Measurements from ENCODE around the gene KATNIP.
A peak's percentile ranks its signal among the peaks of the same experiment; 100 is the strongest.
"Not testable (repeated sequence)": the region's sequence is repeated elsewhere in the genome, so short reads cannot be mapped to it uniquely, and the experiment has no call there.

KATNIP gene

DNA sequence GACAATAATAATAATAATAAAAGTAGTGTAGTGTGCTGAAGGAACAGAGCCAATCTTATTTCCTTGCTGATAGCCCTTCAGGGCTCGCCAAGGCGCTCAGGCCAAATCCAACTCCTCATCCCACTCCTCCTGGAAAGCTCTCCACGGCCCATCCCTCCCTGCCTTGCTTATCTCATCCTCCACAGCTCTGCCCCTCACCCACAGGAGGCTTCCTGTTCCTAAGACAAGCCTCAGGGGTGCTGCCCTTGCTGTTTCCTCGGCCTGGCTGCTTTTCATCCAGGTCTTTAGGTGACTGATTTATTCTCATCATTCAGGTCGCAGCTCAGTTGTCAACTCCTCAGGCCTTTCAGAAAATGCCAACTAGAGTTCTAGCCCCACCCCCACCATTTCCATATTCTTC, 11.4 kb upstream of the KATNIP start:
- no peak for ATAC-seq
- DNase-seq, result no peak

DNA sequence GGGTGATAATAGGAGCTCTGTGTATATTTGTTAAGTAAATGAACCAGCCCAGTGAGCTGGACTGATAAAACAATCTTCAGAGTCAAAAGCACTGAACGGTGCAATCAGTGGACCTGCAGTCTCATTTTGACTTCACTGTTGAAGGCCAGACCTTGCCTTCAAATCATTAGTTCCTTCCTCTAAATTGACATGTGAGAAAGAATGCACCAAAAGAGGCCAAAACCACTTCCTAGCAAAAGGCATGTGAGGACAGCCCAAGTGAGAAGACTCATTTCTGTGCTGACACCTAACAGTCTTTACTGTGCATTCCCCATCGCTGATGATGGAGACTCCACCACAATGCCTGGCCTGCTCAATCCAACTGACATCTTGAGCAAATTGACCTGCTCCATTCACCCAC, 10.8 kb upstream of the KATNIP start:
- ATAC-seq, result no peak

DNA sequence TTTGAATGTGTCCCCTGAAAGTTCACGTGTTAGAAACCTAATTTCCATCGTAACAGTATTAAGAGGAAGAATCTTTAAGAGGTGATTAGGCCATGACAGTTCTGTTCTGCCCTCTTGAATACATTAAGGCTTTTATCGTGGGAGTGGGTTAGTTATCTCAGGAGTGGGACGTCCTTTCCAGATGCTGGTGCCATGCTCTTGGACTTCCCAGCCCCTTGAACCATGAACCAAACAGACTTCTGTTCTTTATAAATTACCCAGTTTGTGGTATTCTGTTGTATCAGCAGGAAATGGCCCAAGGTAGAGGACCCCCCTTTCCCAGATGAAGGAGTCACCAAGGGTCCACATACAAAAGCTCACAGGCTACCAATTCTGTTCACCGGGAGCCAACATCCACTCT, 10.3 kb upstream of the KATNIP start:
- no peak for DNase-seq
- ATAC-seq, result no peak

More for the DNA sequence above, 10.8 kb upstream of the KATNIP start:
- DNase-seq, result no peak

DNA sequence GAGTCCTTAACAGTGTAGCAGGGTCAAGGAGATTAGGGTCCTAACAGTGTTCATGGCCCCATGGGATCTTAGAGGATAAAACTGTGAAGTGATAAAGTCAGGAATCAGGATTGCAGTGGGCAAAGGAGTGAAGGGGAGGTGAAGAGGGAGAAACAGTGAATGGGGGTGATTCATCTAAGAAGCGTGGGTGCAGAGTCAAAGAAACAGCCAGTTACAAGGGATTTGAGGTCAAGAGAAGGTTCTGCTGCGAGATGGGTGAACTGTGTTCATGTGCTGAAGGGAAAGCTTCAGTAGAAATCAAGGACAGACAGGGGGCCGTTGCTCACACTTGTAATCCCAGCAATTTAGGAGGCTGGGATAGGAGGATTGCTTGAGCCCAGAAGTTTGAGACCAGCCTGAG, 6.1 kb upstream of the KATNIP start:
- DNase-seq (no peak), ATAC-seq (no peak)

DNA sequence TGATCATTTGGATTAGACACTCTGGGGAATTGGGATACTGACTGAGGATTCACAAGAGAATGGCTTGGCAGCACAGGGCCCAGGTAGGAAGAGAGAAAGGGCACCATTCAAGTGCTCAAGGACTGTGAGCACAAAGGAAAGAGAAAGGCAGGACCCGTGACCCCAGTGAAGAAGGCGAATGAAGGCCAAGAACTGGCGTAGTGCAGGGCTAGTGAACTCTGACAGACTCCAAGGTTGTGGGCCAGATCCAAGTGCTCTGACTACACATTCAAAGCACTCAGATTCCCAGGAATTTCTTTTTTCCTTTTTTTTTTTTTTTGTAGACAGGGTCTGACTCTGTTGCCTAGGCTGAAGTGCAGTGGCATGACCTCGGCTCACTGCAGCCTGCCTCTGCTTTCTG, 5.3 kb upstream of the KATNIP start:
- no peak for DNase-seq
- ATAC-seq, result no peak

DNA sequence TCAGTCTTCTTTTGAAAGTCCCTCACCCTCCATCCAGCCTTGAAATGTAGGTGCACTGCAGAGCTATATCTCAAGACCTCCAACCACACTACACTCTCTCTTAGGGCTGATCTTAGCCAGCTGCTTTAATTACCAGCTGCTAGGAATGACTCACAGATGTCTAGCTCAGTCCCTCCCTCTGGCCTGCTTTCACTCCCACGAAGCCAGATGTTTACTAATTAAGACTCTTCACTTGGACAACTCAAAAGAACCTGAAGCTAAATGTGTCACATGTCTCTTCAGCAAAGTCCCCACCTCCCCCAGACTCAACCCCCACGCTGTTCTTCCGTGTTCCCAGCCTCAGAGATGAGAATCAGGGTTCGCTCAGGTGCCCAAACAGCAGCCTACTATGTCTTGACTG, 2.8 kb upstream of the KATNIP start:
- DNase-seq (no peak), ATAC-seq (no peak)

DNA sequence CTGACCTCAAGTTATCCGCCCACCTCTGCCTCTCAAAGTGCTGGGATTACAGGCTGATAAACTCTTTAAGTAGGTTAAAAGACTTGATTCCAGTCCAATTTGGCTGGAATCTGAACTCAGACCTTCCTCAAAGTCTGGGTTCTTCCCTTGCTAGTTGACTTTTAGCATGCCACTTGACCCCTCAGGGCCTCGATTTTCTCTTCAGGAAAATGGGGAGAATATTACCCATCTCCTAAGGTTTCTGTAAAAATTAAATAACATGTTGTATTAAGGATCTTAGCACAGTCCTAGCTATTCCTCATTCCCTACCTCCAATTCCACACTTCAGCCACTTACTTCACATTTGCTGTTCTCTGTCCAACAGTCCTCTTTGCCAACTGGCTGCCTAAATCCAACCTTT, 2.1 kb upstream of the KATNIP start:
- ATAC-seq, result no peak
- DNase-seq, result no peak

DNA sequence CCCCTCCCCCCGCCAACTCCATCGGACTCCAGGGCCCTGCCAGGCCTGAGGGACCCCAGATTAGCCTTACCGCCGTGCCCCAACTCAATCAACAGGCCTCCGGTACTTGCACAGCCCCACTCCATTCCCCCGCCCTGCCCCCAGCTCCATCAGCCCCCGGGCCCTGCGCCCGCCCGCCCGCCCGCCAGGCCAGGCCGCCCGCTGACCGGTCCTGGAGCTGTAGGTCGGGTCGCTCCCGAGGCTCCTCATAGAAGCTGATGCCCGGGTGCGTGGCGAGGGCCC, 539 bp upstream of the KATNIP start:
- DNase-seq (no peak), ATAC-seq (peak; percentile 24)

DNA sequence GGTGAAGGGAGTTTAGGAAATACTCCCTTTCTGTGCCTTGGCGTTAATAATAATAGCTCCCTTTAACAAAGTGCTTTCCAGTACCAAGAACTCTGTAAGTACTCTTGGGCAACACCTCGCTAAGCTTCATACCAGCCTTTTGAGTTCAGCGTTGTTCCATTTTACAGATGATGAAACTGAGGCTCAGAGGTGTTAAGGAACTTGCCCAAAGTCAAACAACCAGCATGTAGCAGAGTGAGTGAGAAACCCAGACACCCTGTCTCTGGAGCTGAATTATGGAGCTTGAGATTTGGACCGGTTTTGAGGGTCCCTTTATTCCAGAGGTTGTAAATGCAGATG, 607 bp downstream of the KATNIP start:
- ATAC-seq, result no peak
- no peak for DNase-seq

DNA sequence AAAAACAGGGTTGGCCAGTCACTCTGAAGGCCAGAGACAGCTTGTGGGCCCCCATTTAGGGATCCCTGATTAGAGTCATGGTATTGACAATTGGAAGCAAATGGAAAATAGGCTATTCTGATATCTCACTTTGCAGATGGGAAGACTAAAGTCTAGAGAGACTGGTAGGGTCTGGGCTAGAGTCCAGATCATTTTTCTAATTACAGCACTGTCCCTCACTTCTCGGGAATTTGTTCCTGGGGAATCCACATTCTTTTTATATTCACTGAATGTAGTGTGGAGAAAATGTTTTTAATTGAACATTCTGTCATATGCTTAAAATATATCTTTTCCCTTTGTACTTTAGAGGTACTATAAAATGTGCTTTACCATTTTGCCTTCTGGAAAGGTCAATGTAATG, 1.1 kb downstream of the KATNIP start:
- DNase-seq, result no peak
- ATAC-seq, result no peak

DNA sequence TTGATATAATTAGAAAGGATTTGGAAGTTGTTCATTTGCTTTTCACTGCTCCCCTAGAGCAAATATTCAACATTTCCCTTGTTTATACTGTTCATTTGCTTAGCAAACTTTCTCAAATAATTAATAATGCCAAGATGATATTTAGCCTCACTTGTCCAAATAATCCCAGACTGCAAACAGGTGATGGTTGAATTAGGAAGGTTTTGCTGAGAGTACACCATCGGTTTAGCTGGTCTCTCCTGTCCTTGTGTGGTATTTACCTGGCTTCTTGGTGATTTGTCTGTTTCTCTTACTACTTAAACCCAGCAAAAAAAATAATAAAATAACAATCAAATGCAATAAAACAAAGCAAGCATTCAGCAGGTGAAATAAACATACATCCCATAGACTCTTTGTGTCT, 6.5 kb downstream of the KATNIP start:
- DNase-seq, result no peak
- ATAC-seq, result no peak

DNA sequence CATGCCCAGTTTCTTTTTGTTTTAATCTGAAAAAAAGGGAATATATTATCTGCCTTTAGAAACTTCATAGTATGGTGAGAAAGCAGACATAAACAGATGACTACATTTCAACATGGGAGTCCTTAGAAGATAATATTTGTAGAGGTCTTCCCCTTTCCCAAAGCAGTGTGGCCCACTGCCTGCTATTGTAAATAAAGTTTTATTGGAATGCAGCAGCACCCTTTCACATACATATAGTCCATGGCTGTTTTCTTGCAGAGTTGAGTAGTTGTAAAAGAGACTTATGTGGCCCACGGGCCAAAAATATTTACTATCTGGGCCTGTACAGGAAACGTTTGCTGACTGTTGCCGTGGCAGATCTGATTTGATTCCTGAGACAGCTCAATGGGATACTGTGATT, 8.5 kb downstream of the KATNIP start:
- ATAC-seq, result no peak
- no peak for DNase-seq

DNA sequence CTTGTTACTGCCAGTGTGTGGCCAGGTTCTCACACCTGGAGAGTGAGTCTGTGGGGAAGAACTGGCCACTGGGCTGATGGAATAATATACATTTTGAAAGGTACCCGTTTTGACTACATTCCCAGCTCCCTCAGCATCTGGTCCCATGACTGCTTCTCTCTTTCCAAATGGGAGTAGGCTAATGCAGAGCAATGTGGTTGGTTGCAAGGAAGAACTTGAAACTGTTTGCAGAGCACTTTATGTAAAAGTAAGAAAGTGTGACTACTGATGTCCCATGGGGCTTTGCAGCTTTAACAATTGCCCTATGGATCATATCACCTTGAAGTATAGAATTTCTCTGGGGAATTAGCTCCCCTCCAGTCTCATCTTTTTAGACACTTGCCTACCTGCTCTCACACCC, 9.0 kb downstream of the KATNIP start:
- DNase-seq (no peak), ATAC-seq (no peak)

DNA sequence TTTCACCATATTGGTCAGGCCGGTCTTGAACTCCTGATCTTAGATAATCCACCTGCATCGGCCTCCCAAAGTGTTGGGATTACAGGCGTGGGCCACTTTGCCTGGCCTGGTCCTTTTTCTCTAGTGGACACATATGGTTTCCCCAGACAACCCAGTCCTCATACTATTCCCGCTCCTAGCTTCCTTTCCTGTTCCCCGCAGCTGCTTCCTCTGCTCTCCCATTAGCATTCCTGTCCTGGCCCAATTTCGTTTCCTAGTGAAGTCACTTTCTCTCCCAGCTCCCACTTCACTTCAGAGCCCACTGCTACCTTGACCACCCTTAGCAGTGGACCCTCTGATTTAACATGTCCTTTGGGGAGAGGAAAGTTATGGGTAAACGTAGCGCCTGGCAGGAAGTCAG, 11.3 kb downstream of the KATNIP start:
- no peak for ATAC-seq

DNA sequence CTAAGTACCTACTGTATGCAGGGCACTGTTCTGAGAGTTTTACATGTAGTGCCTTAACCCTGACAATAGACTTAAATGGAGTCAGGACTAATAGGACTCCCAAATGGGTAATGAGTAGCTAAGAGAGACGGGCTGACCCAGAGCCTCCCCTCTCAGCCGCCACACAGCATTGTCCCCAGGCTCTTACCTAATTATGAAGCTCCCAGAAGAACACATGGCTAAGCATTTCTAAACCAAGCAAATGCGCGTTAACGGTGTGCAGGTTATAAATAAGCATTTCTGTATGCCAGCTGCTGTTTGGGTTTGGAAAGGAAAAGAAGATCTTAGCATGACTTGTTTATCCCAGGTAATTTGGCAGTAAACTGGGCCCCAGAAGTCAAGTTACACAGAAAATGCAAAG, 14.3 kb downstream of the KATNIP start:
- ATAC-seq, result no peak
- DNase-seq, result no peak

More for the DNA sequence above, 11.3 kb downstream of the KATNIP start:
- DNase-seq, result no peak

DNA sequence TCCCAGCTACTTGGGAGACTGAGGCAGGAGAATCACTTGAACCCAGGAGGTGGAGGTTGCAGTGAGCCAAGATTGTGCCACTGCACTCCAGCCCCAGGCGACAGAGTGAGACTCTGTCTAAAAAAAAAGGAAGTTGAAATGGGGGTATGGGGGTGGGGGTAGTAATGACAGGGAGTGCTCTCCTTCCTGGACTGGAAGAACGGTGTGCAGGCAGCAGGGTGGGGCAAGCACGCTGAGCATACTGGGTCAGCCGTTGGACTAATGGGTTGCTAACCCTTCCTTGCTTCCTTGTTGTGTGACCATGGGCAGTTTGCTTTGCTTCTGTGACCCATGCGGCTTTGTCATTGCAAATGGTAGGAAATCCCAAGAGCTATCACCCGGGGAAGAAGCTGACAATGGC, 16.5 kb downstream of the KATNIP start:
- ATAC-seq, result no peak
- no peak for DNase-seq

DNA sequence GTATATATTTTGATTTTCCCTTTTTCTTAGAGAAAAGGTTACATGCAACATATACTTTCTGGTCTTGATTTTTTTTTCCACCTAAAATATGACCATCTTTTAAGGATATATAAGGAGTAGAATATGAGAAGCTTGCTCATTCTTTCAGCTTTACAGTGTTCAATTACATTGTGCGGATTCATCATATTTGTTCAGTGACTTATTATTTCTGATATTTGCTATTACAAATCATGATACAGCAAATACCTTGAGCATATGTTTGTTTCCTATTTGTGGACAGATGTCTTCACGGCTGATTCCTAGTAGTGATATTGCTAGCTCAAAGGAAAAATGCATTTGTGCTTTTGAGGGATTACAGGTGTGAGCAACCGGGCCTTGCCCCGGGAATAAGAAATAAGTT, 18.1 kb downstream of the KATNIP start:
- DNase-seq, result no peak
- no peak for ATAC-seq

DNA sequence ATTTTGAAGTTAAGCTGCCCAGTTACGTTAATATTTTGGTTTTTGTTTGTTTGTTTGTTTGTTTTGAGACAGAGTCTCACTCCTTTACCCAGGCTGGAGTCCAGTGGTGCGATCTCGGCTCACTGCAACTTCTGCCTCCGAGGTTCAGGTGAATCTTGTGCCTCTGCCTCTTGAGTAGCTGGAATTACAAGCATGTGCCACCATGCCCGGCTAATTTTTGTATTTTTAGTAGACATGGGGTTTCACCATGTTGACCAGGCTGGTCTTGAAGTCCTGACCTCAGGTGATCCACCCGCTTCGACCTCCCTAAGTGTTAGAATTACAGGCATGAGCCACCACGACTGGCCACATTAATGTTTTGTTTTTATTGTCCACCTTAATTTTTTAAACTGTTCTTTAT, 21.0 kb downstream of the KATNIP start:
- not testable (repeated sequence) for DNase-seq, ATAC-seq

DNA sequence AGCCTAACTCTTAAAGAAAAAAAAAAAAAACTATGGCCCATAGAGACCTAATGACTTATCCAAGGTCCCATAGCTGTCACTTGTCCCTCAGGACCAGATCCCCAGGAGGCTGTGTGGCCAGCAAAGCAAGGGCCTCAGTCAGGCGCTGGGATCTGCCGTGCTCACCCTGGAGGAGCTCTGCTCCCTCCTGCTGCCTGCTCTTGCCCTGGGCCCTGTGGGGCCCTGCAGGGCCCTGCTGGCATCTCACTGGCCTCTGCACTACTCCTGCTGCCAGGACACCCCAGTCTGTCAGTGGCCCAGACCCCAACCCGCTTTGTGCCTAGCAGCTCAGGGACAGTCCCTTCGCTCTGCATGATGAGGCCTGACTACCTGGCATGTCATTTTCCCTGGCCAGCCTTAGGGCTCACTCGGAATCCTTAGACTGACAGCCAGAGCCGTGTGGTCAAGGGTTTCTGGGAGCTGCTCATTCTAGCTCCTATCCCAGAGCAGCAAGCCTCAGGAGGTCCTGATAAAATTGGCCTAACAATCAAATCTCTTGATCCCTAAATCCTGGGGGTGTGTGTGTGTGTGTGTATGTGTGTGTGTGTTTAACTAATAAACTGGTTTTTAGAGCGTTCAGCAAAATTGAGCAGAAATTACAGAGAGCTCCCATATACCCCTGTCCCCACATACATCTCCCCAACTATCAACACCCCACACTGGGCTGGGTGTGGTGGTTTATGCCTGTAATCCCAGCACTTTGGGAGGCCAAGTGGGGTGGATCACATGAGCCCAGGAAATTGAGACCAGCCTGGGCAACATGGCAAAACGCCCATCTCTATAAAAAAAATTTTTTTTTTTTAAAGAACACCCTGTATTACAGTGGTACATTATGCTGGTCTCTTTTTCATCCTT, 21.7 kb downstream of the KATNIP start:
- ATAC-seq, result no peak

DNA sequence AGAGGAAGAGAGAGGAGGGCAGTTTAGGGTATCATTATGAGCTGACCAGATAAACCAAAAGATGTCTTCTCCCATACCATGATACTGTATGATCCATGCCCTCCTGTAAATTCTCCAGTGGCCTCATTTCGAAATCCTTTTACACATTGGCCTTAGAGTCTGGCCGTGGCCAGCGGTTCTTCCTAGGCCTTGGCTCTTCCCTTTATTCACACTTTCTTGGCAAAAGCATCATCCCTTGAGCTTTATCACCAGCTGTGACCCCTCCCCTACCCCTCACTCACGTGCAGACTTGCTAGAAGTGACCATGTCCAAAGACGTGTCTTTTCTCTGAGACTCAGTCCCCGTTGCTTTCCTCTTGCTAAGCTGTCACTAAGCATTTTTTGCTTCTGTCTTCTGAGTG, 22.8 kb downstream of the KATNIP start:
- no peak for DNase-seq
- ATAC-seq, result no peak

More for the DNA sequence above, 21.7 kb downstream of the KATNIP start:
- DNase-seq, result no peak

DNA sequence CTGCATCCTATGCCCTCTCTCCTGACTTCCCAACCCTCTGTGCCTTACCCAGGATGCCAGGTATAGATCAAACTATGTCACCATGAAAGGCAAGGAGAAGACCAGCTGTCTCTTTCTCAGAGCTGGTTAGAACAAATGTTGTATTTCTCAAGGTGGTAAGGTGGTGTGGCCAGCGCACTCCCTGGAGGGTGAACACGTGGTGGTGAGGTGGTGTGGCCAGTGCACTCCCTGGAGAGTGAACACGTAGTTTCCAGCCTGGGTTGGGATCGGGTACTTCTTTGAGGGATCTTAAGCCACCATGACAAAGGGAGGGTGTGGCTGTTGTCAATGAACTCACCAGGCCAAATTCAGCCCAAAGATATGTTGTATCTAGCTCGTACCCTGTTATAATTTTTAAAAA, 26.8 kb downstream of the KATNIP start:
- ATAC-seq, result no peak
- no peak for DNase-seq

DNA sequence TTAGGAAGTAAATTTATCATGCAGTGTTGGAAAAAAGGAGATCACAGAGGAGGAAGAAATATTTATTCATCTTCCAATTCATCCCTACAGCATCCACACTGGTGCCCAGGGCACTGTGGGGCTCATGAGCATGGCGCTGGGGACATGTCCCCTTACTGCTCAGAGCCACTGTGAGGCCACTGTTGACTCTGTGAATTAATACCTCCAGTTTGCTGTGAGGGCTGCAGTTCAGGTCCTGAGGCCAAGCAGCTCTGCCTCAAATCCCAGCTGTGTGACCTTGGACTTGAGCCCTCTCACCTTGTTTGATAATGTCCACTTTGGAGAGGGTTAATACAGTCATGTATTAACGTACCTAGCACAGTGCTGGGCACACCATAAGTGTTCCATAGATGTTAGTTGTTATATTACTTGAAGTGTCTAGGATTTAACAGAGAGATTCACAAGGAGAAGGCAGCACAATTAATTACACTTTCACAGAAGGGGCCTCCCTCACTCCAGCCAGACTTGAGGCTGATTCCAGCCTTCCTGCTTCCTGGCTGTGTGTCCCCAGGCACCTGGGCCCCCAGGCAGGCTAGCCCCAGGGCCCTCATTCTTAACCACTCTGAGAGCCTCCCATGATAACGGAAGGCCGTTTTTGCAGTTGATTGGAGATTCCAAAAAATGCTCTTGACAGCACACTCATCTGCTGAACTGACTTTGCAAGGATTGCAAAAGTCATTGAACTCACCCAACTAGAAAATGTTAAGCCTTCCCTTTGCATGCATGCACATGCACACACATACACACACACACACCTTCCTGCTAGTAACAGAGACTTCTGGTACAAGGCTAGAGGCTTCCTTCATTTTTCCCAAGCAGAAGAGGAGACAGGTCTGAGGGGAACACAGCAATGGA, 29.4 kb downstream of the KATNIP start:
- ATAC-seq (no peak), DNase-seq (no peak)

DNA sequence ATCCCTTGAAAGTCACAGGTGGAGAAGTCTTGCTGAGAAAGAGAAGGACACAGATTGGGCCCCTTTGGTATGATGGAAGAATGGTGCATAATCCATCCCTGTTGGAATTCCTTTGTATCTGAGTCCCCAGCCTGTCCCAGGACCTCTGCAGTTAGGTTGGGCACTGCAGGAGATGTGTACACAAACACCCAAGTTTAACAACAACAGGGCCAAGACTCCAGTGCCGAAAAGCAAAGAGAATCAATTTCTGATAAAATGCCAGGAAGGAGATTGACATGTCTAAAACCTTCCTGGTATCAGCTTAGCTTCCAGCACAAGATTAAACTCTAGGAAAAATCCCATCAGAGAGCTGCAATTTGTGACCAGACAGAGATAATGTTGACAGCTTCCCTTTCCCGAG, 32.9 kb downstream of the KATNIP start:
- DNase-seq (no peak), ATAC-seq (no peak)

DNA sequence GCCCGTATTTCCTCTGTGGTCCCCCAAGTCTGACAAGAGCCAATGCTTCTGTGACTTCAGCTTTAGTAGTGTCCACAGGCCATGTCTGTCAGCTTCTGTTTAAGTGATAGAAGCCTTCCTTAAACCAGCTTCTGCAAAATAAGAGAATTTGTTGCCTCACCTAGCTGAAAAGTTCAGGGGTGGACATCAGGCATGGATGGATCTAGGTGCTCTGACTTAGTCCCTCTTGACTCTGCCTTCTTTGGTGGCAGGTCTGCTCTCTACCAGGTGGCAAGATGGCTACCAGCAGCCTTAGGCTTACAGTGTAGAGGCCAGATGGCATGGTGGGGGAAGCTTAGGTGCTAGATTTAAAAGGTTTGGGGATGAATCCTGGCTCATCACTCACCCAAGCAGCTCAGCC, 33.7 kb downstream of the KATNIP start:
- DNase-seq, result no peak
- no peak for ATAC-seq
